Hepatocyte (in vitro differentiated cells): ENCODE data around the gene STPG2. TPM values are rescaled to one million over a fixed set of nuclear protein-coding genes. Genes with fewer than 3 reads are reported as not detected.

Experiments used
- DNase-seq: peaks from one replicate; pipeline ENCODE4 v3.0.0-alpha.2; 2016; ENCODE audit warnings: low spot score
- H2AFZ ChIP-seq: fragments of 200-600 bp; sonication (generic); 2 replicates; pipeline ENCODE4 v1.6.0; 2016; ENCODE audit warnings: antibody characterized with exemption, mild to moderate bottlenecking
- H3K27ac ChIP-seq: fragments of 200-600 bp; sonication (generic); 2 replicates; pipeline ENCODE4 v1.5.1; 2016; ENCODE audit warnings: mild to moderate bottlenecking
- H3K27me3 ChIP-seq: fragments of 200-600 bp; sonication (generic); 2 replicates; pipeline ENCODE4 v1.6.1; 2016
- H3K36me3 ChIP-seq: fragments of 200-600 bp; sonication (generic); replicated peaks from 2 replicates; pipeline ENCODE4 v1.5.1; 2016; ENCODE audit warnings: low read depth; ENCODE audit not compliant: insufficient read depth
- H3K4me1 ChIP-seq: fragments of 200-600 bp; sonication (generic); 2 replicates; pipeline ENCODE4 v1.5.1; 2016; ENCODE audit warnings: mild to moderate bottlenecking, moderate library complexity; ENCODE audit not compliant: insufficient read depth
- H3K4me2 ChIP-seq: fragments of 200-600 bp; sonication (generic); 2 replicates; pipeline ENCODE4 v1.6.0; 2016
- H3K4me3 ChIP-seq: fragments of 200-600 bp; sonication (generic); 2 replicates; pipeline ENCODE4 v1.5.1; 2016; ENCODE audit warnings: mild to moderate bottlenecking
- H3K79me2 ChIP-seq: fragments of 200-600 bp; sonication (generic); 2 replicates; pipeline ENCODE4 v1.6.0; 2017; ENCODE audit warnings: mild to moderate bottlenecking
- H3K9me2 ChIP-seq: fragments of 200-600 bp; sonication (generic); replicated peaks from 2 replicates; pipeline ENCODE4 v1.6.0; 2017; ENCODE audit warnings: mild to moderate bottlenecking; ENCODE audit not compliant: insufficient read depth
- H3K9me3 ChIP-seq: fragments of 200-600 bp; sonication (generic); 2 replicates; pipeline ENCODE4 v1.5.1; 2016; ENCODE audit warnings: low read depth, mild to moderate bottlenecking
- H4K20me1 ChIP-seq: fragments of 200-600 bp; sonication (generic); 2 replicates; pipeline ENCODE4 v1.6.0; 2016; ENCODE audit warnings: mild to moderate bottlenecking; ENCODE audit not compliant: insufficient read depth, poor library complexity, severe bottlenecking
- EZH2 ChIP-seq: fragments of 200-600 bp; sonication (generic); IDR thresholded peaks from 2 replicates; pipeline ENCODE4 v1.6.1; 2016; ENCODE audit warnings: antibody characterized with exemption, mild to moderate bottlenecking, borderline replicate concordance
- EZH2phosphoT487 ChIP-seq: fragments of 200-600 bp; sonication (generic); IDR thresholded peaks from one replicate; pipeline ENCODE4 v1.6.1; 2018; ENCODE audit warnings: antibody characterized with exemption, mild to moderate bottlenecking, low read depth, moderate library complexity; ENCODE audit not compliant: unreplicated experiment, severe bottlenecking
- WGBS: methylation state at CpG from one replicate; pipeline ENCODE4 v1.1.6; 2016; ENCODE audit warnings: low lambda C conversion rate; ENCODE audit errors: missing lambda C conversion rate; 5-methylcytosine and 5-hydroxymethylcytosine counted together
- polyA plus RNA-seq: library from polyadenylated mRNA; unstranded; fragments of >200 nt; fragmentation: Nextera tagmentation; extraction: Ambion mirVana; gene quantifications from 2 replicates; pipeline ENCODE4 v1.2.1, GENCODE V29; 2016
- total RNA-seq: library from RNA; depleted of rRNA; stranded (reverse); fragments of >200 nt; gene quantifications from 2 replicates; pipeline ENCODE4 v1.2.3, GENCODE V29; 2014
- TF ChIP-seq, protein P1 (sequence below): fragments of 200-600 bp; sonication (generic); IDR thresholded peaks from 2 replicates; pipeline ENCODE4 v1.5.1; 2016; ENCODE audit warnings: antibody characterized with exemption, mild to moderate bottlenecking; ENCODE audit not compliant: poor library complexity

The STPG2 gene
- total and polyA plus RNA-seq, 2 experiments from 2014 or later = 0.17 to 0.98 TPM

- TF ChIP-seq, protein P1, sequence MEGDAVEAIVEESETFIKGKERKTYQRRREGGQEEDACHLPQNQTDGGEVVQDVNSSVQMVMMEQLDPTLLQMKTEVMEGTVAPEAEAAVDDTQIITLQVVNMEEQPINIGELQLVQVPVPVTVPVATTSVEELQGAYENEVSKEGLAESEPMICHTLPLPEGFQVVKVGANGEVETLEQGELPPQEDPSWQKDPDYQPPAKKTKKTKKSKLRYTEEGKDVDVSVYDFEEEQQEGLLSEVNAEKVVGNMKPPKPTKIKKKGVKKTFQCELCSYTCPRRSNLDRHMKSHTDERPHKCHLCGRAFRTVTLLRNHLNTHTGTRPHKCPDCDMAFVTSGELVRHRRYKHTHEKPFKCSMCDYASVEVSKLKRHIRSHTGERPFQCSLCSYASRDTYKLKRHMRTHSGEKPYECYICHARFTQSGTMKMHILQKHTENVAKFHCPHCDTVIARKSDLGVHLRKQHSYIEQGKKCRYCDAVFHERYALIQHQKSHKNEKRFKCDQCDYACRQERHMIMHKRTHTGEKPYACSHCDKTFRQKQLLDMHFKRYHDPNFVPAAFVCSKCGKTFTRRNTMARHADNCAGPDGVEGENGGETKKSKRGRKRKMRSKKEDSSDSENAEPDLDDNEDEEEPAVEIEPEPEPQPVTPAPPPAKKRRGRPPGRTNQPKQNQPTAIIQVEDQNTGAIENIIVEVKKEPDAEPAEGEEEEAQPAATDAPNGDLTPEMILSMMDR = no peak
- no peak for TF ChIP-seq EZH2
- no peak for TF ChIP-seq EZH2phosphoT487
- no peaks in the 10 kb centered on the region for H3K27me3 ChIP-seq
- H3K79me2 ChIP-seq = no peaks in the 10 kb centered on the region
- 89% methylated on average over 6 of the region's 6 CpGs for WGBS
- H3K9me2 ChIP-seq = no peaks in the 10 kb centered on the region
- H3K9me3 ChIP-seq = peaks cover 3% of the 10 kb centered on the region
- H3K4me1 ChIP-seq = no peaks in the 10 kb centered on the region
- H3K4me3 ChIP-seq = no peak overlapping the region
- H4K20me1 ChIP-seq = no peaks in the 10 kb centered on the region
- H2AFZ ChIP-seq = no peak overlapping the region
- no peak overlapping the region for H3K4me2 ChIP-seq
- H3K27ac ChIP-seq = no peak overlapping the region
- no peaks in the 10 kb centered on the region for H3K36me3 ChIP-seq
- no peak for DNase-seq
Measured at GRCh38 chr4:97994765-97995465, 148.4 kb downstream of the STPG2 start.

GRCh38 chr4:97990409-97990808, 152.9 kb downstream of the STPG2 start:
- Histone ChIP-seq H4K20me1 (no peaks in the 10 kb centered on the region), H3K4me1 (no peaks in the 10 kb centered on the region), H3K4me2 (no peak overlapping the region), H3K9me3 (peaks cover 3% of the 10 kb centered on the region), H3K27ac (no peak overlapping the region), H3K27me3 (no peaks in the 10 kb centered on the region), H3K4me3 (no peak overlapping the region), H3K36me3 (no peaks in the 10 kb centered on the region), H3K79me2 (no peaks in the 10 kb centered on the region), H2AFZ (no peak overlapping the region), H3K9me2 (no peaks in the 10 kb centered on the region)
- TF ChIP-seq, protein P1 = no peak
- no peak for TF ChIP-seq EZH2
- TF ChIP-seq EZH2phosphoT487 = no peak
- 77% methylated on average over 1 of the region's 1 CpG for WGBS
- DNase-seq = no peak

DNA sequence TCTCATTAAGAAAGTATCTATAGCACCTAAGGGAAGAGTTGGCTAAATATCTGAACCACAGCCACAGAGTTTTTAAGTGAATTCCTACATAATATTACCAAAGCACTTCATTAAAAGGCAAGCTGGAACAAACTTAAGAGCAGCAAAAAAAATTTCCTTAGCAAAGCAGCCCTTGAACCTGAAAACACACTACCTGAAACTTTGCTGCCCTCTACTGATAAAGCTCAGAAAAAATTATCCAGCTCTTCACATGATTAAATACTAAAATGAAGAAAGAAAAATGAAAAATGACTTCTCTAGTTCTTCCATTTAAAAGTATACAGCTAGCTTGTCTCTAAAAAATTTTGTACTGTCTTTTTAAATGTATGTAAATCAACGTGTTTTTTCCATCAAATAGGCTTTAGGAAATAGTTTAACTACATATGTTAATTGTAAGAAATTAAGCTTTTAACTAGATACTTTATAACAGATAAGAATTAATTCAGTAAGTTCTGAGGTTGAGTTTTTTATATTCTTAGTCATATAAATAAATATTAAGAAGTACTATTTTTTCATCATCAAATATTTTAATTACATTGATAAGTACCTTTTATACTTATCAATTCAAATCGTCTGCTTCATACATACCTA, 156.1 kb downstream of the STPG2 start:
- Histone ChIP-seq H4K20me1 (no peaks in the 10 kb centered on the region), H3K9me2 (no peaks in the 10 kb centered on the region), H3K79me2 (no peaks in the 10 kb centered on the region), H2AFZ (no peak overlapping the region), H3K4me3 (no peak overlapping the region), H3K9me3 (no peaks in the 10 kb centered on the region), H3K27ac (no peak overlapping the region), H3K4me2 (no peak overlapping the region), H3K36me3 (no peaks in the 10 kb centered on the region), H3K27me3 (no peaks in the 10 kb centered on the region), H3K4me1 (no peaks in the 10 kb centered on the region)
- DNase-seq = peak; percentile 67
- TF ChIP-seq, protein P1 = peak; percentile 76
- TF ChIP-seq EZH2 (no peak), EZH2phosphoT487 (no peak)
- WGBS = 49% methylated on average over 2 of the region's 2 CpGs
